GM18502 (cell line): ENCODE measurements around the gene ITGBL1.
"Not testable (repeated sequence)": the region's sequence is repeated elsewhere in the genome, so short reads cannot be mapped to it uniquely, and the experiment has no call there.

Source experiments
- ATAC-seq: cut with Tn5 transposase; IDR thresholded peaks from one replicate; pipeline ENCODE4 v1.9.1; 2021; ENCODE audit warnings: mild to moderate bottlenecking; ENCODE audit not compliant: unreplicated experiment, poor library complexity

ITGBL1 gene

DNA sequence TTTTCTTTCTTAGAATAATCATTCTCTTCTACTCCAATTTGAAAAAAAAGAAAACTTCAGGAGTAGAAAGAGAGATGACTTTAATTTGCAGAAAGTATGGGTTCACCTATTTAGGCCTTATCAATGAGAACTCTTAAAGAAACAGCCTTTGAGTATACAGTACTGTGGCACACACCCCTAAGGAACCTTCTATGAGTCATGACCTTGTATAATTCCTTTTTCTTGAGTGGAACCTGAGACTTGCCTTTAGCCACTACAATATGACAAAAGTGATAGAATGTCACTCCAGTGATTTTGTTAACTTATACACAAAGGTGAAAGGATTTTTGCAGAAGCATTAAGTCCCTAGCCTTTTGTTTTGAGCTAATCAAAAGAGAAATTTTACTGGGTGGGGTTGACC, 58.7 kb downstream of the ITGBL1 start:
- ATAC-seq = no peak

DNA sequence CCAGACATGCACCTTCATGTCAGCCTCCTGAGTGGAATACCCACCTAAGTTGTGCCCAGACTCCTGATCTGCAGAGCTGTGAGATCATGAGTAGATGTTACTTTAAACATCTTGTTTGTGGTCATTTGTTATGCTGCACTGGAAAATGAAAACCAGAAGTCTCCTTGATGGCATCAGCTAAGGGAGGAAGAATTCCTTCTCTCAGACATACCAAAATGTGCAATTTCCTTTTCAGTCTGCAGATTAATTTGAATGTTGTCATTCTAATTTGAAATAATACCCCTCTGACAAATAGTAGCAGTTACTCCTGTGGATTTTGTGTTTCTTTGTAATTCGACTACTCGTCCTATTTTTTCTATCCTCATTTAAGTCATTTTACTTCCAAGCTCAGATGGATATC, 59.3 kb downstream of the ITGBL1 start:
- ATAC-seq = no peak

DNA sequence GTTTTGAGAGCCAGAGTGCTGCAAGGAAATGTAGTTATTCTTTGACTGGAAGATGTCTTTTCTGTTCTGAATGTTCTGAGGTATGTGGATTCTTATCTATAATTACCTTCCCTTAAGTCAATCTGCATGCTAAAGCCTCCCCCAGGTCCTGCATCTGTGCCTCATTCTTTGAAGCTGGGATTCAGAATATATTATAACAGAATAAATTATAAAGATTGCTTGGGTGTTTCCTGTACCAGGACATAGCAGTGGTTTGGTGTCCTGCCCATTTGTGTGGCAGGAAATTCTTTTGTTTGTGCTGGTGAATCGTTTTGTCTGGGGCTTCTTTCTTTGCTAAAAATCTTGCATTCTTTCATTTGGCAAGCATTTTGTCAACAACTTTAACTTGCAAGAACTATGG, 60.2 kb downstream of the ITGBL1 start:
- ATAC-seq = no peak

DNA sequence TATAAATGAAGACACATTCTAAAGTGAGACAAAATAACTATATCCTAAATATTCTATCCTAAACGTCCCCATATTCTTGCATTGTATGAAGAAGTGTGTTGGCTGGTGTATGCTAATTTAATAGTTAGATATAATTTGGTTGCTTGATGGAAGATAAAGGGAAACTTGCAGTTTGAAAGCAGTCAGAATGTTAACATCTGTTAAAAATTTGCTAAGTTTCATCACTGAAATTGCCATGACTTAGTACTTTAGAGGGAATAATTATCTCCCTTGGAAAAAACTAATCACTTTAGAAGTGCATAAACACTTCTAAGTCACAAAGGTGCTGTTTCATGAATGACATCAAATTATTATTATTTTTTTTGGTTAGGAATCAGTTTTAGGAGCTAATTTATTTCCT, 61.6 kb downstream of the ITGBL1 start:
- no peak for ATAC-seq

DNA sequence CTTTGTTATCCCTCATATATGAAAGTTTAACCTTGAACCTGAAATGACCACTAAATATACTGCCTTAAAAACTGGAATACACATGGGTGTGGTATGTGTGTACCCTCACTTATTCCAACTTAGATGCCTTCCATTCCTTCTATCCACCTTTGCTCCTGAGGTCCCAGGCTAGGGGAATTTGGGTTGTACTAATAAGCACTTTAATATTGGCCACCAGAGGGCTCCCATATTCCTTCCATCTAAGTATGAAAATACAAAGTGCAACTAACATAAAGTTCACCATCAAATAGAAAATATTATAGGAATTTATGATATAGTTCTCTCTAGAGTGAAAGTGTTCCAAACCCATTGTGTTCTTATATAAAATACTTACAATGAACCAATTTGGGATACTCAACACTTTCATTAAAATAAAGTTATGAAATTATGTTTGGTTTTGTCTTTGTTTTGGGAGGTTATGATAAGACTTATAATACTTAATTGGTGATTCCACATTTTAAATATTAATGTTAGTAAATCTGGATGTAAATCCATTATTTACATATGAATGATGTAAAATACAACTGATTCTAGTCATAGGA, 62.3 kb downstream of the ITGBL1 start:
- peak; percentile 79 for ATAC-seq

DNA sequence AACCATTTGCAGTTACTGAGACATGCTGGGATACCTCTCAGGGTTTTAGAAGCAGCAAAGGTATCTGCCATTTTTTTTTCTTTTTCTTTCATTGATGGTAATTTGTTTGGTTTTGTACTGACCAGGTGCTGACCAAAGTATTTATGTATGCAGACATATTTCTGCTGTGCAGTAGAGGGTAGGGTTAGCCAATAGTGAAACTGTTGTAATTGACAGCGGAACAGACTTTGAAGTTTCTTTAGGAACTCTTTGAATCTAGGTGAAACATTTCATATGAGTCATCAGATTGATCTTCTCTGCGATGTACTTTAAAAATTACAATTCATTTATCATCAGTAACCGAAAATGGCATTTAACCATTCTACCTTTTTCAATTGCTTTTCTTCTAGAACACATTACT, 63.0 kb downstream of the ITGBL1 start:
- no peak for ATAC-seq

DNA sequence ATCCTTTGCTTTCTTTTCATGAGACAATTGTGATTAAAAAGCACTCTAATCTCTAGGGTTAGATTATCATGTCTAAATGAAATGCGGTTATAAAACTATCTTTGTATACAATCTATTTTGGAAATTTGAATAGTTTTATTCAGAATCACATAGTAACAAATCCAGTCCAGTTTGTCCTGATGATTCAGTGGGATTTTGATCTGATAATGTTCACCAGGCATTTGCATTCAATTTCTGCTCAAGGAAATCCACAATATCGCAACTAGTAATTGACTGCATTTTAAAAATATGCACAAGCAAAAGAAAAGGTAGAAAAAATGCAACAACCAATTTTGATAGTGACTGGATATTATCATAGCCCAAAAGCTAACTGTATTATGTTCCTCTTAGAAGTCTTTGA, 63.8 kb downstream of the ITGBL1 start:
- ATAC-seq = no peak

DNA sequence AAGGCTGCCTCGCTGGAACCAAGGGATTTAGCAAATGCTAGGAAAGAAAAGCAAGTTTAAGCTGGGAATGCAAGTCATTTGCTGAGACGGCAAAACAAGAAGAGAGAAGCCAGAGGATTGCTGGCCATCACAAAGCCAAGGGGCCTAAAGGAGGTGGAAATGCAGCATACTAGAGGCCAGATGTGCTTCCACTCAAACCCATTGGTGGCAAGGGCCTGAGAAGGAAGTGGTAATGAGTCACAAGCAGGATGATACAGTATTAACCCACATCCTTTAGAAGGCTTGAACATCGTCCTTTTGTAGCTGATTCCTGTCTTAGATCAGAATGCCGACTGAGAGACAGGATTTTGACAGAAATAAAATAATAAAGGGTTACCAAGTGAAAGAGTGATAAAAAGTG, 68.2 kb downstream of the ITGBL1 start:
- peak; percentile 82 for ATAC-seq

DNA sequence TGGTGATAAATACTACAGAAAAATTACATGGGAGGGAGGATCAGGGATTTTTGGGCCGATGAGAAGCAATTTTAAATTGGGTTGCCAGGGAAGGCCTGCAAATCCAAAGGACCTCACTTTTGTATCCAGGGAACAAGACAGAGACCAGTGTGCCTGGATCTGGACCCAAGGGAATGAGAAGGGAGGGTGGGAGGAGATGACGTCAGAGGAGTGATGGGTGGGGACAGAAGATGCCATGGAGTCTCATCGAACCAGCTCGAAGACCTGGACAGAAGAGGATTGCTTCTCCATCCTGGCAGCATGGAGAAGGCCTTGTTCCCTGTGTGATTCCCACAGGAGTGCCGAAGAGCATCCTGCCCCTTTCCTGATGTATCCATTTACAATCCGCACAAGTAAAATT, 68.9 kb downstream of the ITGBL1 start:
- no peak for ATAC-seq

DNA sequence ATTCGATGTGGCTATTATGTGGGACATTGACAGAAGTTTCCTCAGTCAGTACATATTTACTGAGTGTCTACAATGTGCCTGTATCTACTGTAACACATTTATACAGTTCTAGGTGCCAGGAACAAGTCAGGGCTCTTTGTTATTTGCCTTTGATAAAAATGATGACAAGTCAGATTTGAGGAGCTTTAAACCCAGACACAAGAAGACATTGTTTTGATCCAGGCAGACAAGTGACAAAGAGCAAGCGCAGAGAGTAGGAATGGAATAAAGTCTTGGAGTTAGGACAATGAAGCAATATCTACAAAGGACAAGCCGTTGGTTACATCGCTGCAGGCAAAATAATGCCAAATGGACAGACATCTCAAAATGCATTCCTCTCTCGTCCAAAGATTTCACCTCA, 70.1 kb downstream of the ITGBL1 start:
- ATAC-seq = no peak

DNA sequence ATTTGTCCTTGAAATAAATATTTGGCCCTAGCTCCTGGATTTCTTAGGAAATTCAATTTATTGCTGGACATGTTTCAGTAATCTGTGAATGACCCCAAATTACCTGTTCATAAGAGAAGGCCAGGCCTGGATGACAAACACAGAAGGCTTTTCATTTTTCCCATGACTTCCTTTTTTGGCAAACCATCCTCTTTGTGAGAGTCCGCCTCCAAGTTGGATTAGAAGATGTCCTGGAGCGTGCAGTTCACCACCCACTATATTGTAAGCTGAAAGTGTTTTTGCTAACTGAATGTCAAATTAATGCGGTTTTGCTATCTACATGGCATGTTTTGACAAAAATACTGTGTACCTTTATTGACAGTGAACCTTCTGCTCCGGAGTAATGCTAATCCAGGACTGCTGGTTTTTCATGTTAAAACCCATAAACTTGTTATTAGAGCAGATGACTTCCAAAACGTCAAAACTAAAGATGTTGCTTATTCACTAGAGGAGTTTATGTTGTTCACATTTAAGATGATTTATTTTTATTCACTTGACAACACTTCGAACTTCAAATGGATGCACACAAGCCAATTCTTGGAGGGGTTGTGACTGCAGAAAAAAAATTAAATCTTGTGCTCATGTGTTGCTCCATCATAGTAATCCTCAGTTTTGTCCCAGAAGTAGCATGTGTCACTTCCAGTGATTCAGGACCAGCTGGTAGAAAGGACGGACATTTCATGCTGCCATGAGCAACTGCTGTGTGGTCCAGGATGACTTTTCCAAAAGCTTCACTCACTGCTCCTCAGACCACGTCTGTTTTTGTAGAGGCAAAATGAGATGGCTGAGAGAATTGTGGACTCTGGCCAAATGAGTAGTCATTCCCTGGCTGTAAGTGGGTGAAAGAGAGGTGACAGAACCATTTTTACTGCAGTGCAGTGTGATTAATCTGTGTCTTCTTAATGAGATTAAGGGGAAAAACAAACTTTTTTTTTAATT, 71.0 kb downstream of the ITGBL1 start:
- no peak for ATAC-seq

DNA sequence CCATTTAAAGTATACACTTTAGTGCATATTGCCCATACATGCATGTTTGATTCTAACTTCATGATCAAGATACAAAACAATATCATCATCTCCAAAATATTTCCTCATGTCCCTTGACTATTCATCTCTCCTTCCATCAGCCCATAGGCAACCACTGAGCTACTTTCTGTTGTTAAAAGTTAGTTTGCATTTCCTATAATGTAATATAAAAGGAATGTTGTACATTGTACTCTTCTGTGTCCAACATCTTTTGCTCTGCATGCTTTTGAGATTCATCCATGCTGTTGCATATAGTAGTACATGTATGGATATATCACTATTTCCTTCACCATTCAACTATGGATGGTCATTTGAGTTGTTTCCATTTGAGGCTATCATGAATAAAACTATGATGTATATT, 74.7 kb downstream of the ITGBL1 start:
- no peak for ATAC-seq

DNA sequence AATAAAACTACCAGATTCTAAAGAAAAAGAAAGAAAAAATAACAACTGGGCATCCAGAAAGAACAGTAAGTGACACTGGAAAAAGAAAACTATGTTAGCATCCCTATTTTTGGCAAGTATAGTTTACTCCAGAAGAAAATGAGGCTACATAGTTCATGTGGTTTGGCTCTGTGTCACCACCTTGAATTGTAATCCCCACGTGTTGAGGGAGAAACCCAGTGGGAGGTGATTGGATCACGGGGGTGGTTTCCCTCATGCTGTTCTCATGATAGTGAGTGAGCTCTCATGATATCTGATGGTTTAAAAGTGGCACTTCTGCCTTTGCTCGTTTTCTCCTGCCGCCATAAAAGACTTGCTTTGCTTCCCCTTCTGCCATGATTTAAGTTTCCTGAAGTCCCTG, 76.9 kb downstream of the ITGBL1 start:
- ATAC-seq = peak; percentile 71

DNA sequence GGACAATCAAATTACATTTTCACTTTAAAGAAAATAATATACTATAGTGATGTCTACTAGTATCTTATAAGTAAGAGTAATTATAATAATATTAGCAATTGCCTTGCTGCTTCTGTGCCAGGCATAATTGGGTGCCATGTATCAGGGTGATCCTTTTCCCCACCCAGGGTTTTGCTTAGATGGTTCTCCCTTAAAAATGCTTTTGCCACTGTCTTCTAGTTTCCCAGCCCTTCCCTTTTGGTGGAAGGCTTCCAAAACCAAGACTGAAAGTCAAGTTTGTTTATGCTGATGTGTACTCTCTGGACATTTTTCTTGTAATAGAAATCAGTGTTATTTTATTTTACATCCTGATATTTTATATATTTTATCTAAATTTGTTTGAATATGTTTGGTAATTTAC, 77.8 kb downstream of the ITGBL1 start:
- no peak for ATAC-seq

DNA sequence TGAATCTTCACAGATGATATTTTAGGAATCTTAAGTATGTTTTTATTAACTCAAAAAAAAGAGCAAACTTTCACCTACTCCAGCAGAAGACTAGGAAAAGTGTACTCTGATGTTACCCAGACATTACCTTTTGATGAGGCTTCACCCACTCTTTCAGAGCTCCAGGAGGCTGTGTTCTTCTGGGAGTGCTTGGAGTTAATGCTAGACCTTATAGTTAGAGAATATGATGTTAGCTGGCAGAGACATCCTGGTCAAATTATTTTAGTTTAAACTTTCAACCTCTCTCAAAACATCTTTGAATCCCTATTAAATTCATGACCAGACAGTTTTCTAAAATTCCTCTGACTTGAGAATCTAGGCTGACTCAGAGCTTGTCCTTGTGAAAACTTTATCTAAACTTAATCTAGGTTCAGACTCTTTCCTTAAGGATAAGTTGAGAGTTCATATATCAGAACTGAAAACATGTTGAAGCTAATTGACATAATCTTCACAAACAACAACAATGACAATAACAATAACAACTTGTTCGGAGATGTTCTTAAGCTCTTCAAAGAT, 82.8 kb downstream of the ITGBL1 start:
- no peak for ATAC-seq

DNA sequence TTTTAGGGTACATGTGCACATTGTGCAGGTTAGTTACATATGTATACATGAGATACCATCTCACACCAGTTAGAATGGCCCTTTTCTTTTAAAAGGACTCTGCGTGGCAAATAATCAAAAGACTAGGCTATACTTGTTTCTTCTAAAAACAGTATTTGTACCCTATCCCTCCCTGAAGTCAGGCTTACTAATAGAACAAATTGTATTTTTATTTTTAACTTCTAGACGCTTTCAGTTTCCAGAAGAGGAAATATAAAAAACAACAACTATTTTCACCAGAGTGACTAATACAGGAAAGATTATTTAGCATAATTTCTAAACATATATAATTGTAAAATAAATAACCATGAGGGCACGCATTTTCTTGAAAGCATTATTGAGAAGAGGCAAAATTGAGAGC, 83.6 kb downstream of the ITGBL1 start:
- no peak for ATAC-seq

DNA sequence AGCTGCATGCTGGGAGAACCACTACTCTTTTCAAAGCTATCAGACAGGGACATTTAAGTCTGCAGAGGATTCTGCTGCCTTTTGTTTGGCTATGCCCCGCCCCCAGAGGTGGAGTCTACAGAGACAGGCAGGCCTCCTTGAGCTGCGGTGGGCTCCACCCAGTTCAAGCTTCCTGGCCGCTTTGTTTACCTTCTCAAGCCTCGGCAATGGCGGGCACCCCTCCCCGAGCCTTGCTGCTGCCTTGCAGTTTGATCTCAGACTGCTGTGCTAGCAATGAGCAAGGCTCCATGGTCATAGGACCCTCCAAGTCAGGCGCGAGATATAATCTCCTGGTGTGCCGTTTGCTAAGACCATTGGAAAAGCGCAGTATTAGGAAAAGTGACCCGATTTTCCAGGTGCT, 92.1 kb downstream of the ITGBL1 start:
- not testable (repeated sequence) for ATAC-seq

DNA sequence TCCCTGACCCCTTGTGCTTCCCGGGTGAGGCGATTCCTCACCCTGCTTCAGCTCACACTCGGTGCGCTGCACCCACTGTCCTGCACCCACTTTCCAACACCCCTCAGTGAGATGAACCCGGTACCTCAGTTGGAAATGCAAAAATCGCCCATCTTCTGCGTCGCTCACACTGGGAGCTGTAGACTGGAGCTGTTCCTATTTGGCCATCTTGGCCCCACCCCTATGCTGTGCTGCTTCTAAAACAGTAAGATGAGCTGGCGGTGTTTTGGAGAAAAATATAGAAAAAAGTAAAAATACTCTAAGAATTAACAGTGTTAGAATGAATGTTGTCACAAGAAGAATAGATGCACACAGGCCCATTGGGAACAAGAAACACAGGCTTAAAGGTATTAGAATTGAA, 92.5 kb downstream of the ITGBL1 start:
- ATAC-seq = no peak

DNA sequence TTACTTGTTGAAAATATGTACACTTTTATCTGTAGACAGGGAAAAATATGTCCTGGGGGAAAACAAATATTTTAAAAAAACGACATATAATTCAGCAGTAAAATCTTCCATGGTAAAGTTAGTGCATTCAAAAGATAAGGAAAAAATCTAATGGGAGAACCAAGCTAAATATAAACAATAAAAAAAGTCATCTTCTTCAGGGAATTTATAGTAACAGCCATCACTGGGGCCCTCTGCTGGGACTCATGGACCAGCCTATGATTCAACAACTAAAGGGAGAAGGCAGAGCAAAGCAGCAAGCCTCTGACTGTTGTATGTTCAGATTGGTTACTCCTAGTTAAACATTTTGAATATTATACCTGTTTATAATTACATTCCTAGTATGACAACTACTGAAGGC, 93.0 kb downstream of the ITGBL1 start:
- ATAC-seq = no peak

DNA sequence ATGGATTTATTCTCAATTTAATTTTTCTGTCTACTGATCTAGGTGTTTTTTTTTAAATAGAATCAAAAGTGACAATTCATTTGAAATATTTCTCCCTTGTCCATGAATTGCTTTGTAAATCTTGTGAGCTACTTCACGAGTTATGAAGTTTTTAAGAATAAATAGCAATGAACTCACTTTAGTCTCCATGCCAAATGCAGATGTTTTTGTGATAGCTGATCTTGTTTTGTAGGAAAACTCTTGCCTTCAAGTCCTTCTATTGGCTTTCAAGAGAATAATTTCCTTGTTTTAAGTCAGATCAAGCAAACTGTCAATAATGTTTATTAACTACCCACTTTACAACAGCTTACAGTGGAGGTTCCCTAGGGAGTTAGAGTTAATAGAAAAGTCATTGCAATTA, 99.8 kb downstream of the ITGBL1 start:
- ATAC-seq = no peak

DNA sequence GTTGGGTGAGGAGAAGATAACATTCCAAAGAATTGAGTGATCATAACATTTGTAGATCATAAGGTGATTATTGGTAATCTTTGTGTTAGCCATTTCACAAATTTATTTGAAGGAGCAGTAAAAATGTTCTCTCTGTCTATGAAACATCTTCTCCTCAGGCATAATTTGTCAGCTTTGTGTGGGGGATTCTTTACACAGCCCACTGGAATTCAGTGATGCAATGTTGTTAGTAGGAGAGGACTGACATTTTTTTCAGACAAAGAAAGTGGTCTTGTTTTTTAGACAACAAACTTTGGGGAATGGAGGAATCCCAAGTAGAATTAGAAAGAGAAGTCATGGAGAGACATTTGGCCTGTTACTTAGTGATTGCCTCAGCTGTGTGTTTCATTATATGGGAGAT, 100.3 kb downstream of the ITGBL1 start:
- ATAC-seq = no peak
